Activated CD8-positive, alpha-beta memory T cell treated with anti-CD3 and anti-CD28 coated beads, Interleukin-2, amount 50 U/mL, for 1 hour (primary cell): ENCODE results near the gene JHY.

Source experiments
- DNase-seq: peaks from one replicate; pipeline ENCODE4 v3.0.0-alpha.2; 2020; ENCODE audit errors: extremely low read depth

JHY gene

DNA sequence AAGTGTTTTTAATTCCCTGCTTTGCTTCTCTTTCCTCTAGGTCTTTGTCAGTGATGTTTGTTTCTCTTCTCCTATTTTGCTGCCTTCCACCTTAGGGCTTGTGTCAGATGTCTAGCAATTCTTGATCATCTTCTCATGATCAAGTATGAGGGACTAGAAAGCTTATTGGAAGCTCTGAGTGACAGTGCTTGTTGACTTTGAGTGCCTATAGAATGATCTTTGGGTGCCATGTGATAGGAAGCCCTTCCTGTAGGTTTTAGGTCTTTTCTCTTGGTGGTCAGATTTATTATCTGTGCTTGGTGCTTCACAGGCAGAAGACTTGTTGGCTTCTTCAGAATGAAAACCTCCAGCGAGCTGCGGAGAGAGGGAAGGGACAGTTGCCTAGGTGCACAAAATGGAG, 56.0 kb downstream of the JHY start:
- DNase-seq, result no peak

DNA sequence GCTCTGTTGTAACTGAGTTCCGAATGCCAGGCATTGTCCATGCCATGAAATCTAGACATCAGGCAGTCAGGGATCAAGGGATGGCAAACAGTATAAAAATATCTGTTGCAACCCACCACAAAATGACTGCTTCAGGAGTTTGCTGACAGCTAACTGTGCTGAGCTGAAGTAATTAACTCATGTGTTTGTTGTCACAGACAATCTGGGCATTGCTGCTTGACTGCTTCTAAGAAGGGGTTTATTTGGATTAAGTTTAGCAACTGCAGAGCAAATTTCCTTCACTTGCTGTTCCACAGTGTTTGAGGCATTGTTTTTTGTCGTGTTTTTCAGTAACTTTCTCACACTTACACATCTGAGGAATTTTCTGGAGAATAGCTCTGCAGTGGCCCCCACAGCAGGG, 68.7 kb downstream of the JHY start:
- no peak for DNase-seq

DNA sequence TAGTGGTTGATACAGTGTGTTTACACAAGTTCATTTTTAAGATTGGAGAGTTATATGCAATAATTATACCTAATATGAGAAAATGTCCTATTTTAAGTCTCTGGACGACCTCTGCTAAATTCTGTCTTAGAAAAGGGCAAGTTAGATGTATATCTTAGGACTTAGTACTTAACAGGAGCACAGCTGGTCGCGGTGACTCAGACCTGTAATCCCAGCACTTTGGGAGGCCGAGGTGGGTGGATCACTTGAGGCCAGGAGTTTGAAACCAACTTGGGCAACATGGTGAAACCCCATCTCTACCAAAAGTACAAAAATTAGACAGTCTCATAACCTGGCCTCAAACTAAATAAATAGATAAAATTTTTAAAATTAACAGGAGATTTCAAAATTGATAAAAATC, 71.9 kb downstream of the JHY start:
- DNase-seq, result no peak

DNA sequence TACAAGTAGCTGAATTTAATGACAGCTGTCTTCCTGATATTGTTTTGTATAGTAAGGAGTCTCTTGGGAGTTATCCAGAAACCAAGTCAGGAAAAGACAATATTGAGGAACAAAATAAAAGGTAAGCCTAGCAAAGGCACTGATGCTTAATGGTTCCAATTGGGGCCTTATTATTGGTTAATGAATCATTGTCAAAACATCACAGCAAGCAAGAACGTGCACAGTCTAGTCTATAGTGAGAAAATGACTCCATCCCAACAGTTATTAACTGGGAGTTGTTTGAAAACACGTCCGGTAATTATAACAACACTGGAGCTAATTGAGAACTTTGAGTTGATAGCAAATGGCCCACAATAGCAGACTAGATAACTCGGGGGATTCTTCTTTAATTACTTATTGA, 81.4 kb downstream of the JHY start:
- DNase-seq, result no peak

DNA sequence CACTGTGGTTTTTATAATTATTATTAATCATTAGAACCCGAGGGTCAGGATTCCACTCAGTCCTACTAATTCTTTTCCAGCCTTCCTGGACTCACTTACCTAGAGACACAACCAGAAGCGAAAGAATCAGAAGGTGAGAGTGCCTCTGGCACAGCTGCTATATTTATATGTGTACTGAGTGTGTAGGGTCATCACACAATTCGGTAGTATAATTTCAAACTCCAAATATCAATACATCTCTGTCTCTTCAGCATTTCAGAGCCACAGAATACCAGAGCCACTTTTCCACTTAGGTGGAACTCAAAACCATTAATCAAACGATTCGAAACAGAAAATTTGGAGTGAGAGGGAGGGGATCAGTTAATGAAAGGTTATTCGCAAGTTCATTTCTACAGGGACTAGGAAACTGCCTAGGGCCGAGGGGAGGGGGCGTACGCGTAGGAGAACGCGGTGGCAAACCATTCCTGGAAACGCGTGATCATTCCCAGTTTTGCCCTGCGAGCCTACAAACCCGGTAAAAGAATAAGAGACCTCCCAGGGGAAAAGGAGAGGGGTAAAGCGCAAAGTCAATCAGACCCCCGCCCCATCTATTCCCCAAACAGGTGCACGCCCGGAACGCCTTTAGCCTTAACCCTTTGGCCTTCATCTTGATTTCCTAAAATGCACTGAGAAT, 93.6 kb downstream of the JHY start:
- no peak for DNase-seq

DNA sequence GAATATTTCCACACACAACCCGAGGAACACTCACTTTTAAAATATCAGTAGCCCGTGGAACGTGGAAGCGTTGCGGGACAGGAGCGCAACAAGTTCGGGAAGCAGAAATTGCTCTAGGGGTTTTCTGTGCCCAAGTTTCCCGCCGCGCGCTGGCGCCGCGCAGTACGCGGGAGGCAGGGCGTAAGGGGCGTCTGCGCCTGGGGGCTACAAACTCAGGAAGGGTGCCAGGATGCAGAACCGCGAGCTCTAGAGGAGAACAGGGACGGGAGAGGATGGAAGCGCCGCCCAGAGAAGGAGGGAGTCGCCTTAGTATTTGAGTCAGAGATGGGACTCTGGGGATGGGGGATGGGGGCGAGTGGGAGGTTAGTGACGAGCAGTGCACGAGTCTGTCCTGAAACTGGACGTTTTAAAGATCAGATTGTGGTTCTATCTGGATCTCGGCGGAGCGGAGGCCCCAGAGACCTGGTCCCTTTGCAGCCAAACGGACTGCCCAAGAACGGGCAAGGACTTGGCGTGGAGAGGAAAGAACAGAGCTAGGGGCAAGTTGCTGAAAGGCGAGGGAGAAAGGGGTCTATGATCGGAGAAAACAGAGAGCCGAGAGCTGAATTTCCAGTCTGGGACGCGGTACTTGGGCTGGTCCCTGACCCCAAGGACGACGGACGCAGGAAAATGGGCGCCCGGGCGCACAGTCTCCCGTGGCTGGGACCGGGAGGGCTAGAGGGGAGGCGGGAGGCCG, 94.3 kb downstream of the JHY start:
- no peak for DNase-seq

DNA sequence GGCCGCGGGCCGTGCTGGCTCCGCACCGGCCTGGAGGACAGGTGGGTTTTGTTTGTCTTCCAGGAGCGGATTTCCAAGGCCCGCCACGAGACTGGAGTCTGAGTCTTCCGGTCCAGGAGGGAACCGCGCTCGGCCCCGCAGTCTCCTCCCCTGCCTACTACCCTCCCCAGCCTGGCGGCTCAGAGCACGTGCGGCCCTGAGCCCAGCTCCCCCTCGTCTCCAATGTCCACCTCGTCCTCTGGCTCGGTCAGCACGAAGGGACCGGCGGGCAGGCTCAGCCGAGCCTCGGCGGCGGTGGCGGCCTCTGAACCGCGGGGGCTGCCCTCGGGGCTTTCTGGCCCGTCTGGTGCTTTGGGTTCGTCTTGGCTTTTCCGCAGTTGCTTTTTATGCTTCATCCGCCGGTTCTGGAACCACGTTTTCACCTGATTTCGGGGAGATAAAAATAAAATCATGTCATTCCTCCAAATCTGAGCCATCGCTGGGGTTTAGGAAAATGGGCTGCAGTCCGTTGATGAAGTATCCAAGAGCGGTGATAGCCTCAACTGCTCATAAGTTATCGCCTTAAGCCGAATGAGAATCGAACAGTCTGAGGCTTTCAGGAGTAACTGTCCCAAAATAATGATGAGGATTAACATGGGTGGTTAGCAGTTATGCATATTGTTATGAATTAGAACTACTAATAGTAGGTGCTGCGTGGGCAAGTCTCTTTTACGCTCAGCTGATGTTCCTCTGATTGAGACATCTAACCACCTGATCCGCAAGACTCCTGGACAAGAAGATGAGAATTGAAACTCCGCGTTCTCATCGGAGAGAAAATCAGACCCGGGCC, 95.1 kb downstream of the JHY start:
- no peak for DNase-seq

DNA sequence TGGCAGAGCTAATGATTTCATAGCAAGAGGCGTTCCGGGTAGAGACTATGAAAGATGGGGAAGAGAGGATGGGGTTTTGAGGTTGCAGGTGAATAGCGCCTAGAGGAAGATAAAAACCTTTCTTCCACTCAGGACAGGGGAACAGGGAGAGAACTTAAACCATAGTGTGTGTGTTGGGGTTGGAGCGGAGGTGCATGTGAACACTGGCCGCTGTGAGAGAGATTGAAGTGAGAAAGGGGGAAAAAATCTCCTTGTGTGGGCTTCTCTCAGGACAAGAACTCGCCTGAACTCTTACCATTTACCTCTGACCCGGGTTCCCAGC, 95.7 kb downstream of the JHY start:
- DNase-seq, result no peak

DNA sequence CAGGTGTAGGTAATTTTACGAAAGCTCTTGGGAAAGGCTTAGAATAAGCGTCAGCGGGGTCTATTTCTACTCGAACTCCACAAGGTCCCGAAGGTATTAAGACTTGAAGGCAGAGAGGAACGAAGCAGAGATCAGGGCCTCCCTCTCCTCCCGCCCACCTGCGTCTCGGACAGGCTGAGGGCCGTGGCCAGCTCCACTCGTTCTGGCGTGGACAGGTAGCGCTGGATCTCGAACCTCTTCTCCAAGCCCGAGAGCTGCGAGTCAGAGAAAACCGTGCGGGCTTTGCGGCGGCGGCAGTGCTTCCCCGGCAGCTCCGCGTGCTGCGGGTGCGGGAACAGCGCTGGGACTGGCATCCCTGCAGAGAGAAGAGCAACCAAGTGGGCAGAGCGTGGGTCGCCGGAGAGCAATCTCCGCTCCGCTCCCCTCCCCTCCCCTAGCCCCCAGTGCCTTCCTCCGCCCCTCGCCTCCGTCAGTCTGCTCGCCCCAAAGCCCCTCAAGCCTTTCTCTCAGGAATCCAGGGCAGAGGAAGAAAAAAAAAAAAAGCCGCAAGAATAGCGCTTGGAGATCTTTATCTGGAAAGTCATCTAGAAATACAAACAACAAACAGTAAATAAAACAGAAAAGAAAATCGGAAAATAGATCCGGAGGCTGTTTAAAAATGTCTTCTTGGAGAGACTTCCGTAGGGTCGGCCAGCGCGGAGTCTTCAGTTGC, 96.7 kb downstream of the JHY start:
- DNase-seq, result no peak

DNA sequence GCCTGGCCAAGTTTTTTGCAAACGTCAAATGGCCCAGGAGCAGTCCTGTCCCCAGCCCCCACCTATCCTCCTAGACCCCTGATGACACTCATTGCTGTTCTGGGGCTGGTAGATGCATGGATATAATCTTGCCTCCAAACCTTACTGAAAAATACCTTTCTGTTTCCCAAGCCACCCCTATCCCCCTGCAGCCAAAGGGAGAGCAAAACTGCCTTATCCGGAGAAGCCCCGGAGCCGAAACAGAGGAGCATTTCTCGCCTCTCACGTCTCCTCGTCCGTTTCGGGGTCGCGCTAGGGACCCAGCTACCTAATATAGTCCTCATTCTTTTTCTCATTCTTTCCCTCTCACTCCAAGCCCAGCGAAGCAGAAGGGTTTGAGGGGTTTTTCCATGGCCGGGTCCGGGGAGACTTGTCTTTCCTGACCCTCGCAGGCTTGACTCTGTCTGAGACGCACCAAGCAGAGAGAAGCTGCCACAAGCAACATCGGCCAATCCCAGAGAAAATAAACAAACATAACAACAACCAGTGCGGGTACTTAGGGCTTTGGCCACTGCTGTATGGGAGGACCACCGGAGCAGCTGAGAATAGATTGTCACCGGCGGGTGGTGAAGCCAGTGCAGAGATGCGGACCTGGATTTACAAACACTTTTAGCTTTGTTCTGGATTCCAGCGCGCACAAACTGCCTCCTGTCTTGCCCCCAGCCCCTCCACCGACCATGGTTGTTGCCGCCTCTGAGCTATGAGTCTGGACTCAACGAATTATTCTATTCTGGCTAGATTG, 97.4 kb downstream of the JHY start:
- DNase-seq, result no peak

DNA sequence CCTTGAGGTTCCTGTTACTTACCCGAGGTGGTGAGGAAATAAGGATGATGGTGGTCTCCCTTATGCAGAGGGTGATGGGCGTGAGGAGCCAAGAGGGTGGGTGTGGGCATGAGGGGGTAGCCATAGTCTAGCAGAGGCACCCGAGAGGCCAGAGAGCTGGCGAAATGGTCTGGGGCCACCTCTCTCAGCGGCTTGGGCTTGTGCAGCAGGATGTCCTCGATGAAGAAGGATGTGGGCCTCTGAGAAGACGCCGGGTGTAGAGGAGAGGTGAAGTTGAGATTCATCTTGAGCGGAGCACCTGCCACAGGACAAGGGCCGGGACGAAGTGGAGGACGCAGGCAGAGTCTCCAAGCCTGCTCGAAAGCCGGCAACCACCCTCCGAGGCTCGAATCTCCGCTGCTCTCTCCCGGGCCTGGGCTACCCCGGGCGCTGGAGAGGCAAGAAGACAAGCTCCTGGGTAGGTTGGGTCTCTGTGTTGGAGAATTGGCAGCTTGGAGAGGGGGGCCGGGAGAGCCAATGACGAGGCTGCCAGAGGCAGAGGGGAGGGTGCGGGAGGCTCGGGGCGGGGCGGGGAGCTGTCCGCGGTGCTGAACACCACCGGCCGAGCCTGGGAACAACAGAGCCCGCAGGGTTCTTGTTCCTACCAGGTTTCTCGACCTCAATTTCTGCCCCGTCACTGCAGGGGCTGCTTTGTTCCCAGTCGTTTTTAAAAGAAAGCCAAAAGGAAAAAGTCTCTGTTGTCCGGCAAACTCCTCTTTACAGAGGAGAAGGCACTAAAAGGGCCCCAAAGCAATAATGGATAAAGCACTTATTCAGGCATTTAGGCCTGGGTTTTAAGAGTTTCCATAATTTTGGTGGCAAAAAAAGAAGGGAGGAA, 99.1 kb downstream of the JHY start, which contains the start of gene BSX:
Gene BSX, minus strand, starts transcription at position 447 of the 877 bp plus-strand sequence. Its CDS starts 163 bp downstream, at position 284.
- DNase-seq, result peak; percentile 4

DNA sequence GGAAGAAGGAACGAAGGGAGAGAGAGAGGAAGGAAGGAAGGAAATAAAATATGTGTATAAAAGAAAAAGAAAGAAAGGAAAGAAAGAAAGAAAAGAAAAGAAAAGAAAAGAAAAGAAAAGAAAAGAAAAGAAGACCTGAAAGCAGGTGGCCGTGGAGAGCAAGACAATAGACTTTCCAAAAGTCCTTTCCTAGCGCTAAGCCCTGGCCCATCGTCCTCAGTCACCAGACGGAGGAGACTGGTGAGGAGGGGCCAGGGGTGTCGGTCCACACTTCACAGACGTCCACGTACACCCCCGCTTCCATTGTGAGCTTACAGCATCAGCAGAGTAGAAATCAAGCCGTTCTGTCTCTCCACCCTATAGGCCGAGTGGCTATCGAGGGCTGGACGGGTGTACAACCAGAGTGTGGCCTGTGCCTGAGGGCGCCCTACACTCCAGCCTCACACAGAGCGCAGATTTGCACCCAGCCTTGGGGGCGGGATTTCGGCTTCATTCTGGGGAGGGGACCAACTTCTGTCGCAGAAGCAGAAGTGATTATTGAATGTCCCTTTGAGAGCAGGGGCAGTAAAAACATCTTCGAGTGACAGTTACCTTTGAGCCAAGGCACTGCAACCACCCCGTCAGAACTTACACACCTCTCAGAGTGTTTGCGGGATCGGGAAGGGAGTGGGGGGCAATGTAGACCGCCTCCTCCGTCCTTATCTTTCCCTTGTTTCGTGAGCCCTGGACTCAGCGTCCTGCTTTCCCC, 101.1 kb downstream of the JHY start:
- DNase-seq, result no peak

DNA sequence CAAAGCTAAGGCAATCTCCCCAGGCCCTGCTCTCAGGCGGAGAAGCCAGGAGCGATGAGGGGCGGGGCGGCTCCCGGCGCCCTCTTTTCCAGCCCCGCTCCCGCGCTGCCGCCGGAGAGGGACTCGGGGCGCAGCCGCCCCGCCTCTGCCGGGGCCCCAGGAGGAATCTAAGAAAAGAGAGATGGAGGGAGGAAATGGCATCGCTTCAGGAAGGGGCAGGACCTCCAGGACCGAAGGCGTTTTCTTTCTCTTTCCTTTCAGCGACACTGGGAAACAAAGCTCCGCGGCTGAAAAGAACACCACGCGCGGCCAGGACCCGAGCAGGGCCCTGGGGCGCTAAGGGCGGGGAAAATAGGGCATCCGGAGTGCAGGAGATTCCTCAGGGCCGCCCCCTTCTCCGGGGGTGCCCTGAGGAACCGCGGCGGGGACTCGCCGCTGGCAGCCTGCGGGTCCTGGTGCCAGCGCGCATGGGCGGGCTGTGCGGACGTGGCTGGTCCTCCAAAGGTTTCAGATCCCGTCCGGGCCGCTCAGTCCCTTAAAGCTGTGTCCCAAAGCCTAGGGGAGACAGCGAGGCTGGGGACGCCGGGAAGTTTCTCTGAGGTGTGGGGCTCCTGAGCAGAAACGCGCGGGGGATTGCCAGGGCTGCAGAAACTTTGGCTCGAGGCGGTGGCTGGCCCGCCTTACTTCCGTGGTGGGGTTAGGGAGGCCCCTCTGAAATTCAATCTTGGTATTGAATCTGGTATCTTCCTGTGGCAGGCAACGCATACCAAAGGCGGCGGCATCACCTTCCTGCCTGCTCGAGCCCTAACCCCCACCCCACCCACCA, 101.8 kb downstream of the JHY start:
- DNase-seq, result no peak

DNA sequence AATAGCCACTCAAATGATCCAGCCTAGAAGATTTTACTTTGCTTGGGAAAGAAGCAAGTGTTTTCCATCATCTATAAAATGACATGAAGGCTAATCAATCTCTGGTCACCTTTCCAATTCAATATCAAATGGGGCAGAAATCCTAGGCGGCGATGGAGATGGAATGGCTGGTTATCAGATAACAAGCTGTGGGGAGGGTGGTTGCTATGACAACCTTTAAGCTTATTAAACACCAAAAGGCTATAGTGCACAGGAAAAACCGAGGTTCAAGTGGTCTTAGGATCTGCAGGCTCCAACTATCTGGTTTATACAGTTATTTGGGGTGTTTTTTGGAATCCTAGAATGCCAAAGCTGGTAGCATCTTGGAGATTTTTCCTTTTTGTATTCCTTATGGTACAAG, 113.0 kb downstream of the JHY start:
- DNase-seq, result no peak

DNA sequence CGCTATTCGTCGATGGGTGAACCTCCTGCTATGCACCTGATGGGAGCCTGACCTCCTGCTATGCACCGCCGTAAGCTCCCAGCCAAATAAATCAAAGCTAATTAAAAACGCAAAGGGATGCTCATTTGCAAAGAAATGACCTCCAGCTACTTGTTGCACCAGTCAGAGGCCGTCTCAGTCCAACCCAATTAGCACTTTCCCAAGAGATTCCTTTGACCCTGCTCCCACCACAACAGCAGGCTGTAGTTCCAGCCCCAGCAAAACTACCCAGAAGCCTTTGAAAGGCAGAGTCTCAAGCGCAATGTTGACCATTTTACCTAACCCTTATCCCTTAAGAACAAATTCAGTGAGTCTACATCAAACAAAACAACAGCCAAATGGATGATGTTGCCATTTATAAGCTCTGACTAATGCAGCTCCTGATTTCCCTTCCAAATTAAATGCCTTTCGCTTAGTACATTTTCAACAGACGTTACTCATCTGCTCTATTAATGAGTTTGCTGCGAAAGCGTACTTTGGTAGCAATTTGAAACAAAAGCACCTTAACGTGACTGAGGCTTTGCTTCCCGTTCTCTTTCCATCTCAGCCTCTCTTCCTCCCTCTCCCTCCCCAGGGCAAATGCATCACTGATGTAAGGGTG, 116.3 kb downstream of the JHY start:
- DNase-seq, result no peak

DNA sequence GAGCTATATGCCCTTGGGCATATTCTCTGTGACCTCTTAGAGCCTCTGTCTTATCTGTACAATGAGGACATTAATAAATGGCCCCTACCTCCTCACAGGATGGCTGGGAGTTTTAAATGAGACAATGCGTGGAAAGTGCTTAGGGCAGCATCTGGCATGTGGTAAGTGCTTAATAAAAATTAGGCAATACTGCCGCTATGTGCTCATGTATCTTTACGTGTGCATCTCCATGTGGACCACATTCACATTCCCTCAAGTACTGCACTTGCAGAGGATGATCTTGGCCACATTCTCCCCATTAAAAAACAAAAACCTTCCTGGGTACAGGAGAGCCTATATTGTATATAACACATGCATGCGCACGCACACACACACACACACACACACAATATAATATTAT, 118.2 kb downstream of the JHY start:
- no peak for DNase-seq

DNA sequence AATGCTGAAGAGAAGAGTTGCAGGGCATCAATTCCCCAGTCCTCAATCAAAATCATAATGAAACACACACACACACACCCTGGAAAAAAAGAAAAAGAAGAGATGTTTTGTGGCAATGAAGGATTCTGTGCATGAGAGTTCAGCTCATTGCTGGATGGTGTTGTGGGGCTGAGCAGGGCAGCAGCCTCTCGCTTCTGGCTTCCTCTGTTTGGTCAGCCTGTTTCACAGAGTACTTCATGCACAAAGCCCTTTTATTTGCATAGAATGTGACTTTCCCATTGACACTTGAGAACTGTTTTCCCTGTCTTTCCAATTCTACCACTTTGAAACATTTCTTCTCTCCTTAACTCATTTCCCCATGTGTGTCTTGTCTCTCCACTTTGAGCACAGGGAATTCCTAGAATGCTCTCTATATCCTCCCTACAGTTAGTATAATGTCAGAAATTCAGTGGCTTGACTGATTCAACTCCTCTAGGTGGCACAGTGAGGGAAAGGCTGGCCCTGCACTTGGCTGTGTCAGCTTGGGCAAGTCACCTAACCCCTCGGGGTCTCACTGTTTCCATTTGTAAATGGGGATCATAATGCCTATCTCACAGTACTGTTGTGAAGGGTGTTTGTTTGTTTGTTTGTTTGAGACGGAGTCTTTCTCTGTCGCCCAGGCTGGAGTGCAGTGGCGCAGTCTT, 124.4 kb downstream of the JHY start:
- DNase-seq, result no peak
